Fibroblast of mammary gland (primary cell): ENCODE measurements around the gene SMAD9.

ENCODE experiments used
- DNase-seq: peaks from one replicate; pipeline ENCODE4 v3.0.0-alpha.2; 2010; ENCODE audit warnings: low read depth
- H3K4me3 ChIP-seq: 2 replicates; pipeline ENCODE4 v1.5.1; 2011; ENCODE audit warnings: low read depth, mild to moderate bottlenecking, low read length, moderate library complexity; ENCODE audit not compliant: control insufficient read depth
- TF ChIP-seq, protein P1 (sequence below): conservative IDR thresholded peaks from 2 replicates; pipeline ENCODE4 v1.5.1; 2011; ENCODE audit warnings: low read depth, low read length, inconsistent platforms; ENCODE audit not compliant: control insufficient read depth, insufficient read depth

The SMAD9 gene

GRCh38 chr13:36859259-36859658 is 60.8 kb downstream of the SMAD9 start:
- DNase-seq, result no peak
- no peak overlapping the region for H3K4me3 ChIP-seq

DNA sequence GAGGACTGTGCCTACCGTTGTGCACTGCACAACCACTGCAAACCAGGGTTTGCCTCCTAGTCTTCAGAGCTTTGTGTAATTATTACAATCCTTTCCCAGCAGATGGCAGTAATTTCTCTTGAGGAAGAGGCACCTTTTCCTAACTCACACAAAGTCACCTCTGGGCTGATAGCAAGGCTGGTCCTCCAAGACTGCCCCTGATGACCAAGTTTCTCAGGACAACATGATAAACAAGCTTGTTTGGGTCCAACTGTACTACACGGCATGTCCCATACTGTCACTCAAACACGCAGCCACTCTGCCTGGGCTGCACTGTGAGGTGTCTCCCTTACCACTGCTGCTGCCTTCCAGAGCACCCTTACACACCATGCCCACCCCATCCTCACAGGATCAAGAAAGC is 61.7 kb downstream of the SMAD9 start:
- DNase-seq, result peak; percentile 54
- H3K4me3 ChIP-seq, result no peak overlapping the region
- TF ChIP-seq, protein P1, sequence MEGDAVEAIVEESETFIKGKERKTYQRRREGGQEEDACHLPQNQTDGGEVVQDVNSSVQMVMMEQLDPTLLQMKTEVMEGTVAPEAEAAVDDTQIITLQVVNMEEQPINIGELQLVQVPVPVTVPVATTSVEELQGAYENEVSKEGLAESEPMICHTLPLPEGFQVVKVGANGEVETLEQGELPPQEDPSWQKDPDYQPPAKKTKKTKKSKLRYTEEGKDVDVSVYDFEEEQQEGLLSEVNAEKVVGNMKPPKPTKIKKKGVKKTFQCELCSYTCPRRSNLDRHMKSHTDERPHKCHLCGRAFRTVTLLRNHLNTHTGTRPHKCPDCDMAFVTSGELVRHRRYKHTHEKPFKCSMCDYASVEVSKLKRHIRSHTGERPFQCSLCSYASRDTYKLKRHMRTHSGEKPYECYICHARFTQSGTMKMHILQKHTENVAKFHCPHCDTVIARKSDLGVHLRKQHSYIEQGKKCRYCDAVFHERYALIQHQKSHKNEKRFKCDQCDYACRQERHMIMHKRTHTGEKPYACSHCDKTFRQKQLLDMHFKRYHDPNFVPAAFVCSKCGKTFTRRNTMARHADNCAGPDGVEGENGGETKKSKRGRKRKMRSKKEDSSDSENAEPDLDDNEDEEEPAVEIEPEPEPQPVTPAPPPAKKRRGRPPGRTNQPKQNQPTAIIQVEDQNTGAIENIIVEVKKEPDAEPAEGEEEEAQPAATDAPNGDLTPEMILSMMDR, result peak; percentile 50

More at GRCh38 chr13:36859259-36859658, 60.8 kb downstream of the SMAD9 start:
- TF ChIP-seq, protein P1, result no peak

DNA sequence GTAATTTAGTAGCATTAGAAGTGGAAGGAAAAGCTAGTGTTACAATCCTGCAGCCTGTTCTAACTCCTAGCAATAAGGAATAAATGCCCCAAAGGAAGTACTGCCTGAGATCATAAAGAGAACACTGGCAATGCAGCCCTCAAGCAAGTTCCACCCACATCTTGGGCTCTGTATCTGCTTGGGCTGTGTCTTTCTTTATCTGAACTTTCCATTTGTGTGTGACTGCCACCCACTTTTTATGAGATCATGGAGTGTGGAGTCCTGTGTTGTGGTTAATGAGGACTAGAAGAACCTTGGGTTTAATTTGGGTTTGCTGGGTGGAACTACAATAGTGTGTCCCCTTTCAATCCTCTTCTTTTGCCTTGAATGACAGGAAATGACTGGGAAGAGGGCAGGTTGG is 62.8 kb downstream of the SMAD9 start:
- no peak for DNase-seq
- no peak overlapping the region for H3K4me3 ChIP-seq
- TF ChIP-seq, protein P1, result no peak

DNA sequence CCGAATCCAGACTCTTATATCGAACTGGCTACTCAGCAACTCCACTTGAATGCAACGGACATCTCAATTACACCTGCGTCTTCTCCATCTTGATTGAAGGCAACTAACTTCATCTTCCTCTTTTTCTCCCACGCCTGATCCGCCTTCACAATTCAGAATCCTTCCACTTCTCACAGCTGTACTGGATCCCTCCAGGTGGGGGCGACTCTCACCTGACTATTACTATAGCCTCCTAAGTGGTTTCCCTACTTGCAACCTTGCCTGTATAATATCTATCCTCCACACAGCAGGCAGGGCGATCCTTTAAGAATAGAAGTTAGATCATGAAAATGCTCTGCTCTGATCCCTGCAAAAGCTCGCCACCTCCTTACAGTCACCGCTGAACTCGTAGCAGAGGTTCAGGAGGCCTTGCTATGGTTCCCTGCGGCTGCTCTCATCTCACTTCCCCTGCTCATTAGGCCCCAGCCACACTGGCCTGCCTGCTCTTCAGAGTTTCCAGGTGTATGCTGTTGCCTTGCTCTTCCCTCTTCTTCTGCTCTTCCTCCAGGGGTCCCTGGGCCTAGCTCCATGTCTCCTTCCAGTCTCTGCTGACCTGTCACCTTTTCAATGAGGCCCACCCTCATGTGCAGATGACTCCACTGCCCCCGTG is 69.1 kb downstream of the SMAD9 start:
- DNase-seq, result peak; percentile 18

DNA sequence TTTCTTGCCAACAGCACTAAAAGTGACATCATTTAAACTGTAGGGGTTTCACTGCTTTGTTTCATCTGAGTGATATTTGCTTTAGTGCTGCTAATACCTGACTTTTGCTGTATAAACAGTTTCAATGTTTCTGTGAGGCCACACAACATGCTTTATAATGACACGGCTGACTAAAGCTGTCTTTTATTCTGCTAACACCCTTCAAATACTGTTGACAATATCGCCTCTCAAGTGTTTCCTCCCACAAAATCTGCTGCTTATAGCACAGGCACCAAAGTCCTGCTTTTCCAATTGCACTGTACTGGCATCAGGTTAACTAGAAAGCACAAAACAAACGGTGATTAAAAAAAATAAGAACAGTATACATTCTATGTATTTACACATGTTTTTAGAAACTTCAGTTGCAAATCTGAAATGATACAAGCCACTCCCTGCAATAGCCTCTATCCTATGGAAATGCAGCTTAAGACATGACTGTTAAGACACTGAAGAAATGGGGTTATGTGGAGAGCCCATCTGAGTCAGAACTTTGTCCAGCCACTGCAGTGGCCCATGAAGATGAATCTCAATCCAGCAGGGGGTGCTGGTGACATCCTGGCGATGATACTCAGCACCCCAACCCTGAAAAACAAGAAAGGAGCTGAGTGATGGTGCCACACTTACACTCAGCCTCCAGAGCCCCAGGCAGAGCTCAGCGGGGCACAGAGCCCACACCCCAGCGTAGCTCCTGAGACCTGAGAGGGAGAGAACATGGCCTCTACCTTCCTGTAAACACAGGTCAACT is 71.6 kb downstream of the SMAD9 start:
- peak; percentile 24 for DNase-seq
- H3K4me3 ChIP-seq, result no peak overlapping the region
- TF ChIP-seq, protein P1, result peak; percentile 33

More for the DNA sequence above, 69.1 kb downstream of the SMAD9 start:
- TF ChIP-seq, protein P1, result peak; percentile 28
- no peak overlapping the region for H3K4me3 ChIP-seq

GRCh38 chr13:36847606-36848005 is 72.4 kb downstream of the SMAD9 start:
- H3K4me3 ChIP-seq, result no peak overlapping the region
- no peak for DNase-seq
- TF ChIP-seq, protein P1, result no peak

- TF ChIP-seq, protein P1, result peak; percentile 3
- peak; percentile 22 for DNase-seq
- no peak overlapping the region for H3K4me3 ChIP-seq
Observed at GRCh38 chr13:36841391-36841790, 78.6 kb downstream of the SMAD9 start.
